IPS-18a (cell line): ENCODE results near the gene C10orf53.

Experiments
- H3K27ac ChIP-seq: one replicate; pipeline ENCODE4 v1.5.1; 2013; ENCODE audit warnings: low read length
- H3K27me3 ChIP-seq: one replicate; pipeline ENCODE4 v1.6.1; 2013; ENCODE audit warnings: mild to moderate bottlenecking, low read length; ENCODE audit not compliant: control insufficient read depth, insufficient read depth
- H3K36me3 ChIP-seq: one replicate; pipeline ENCODE4 v1.6.1; 2013; ENCODE audit warnings: low read depth, low read length; ENCODE audit not compliant: control insufficient read depth
- H3K4me1 ChIP-seq: one replicate; pipeline ENCODE4 v1.6.1; 2013; ENCODE audit warnings: low read depth, low read length; ENCODE audit not compliant: control insufficient read depth
- H3K4me3 ChIP-seq: one replicate; pipeline ENCODE4 v1.5.1; 2013; ENCODE audit warnings: low read length
- H3K9ac ChIP-seq: one replicate; pipeline ENCODE4 v1.6.1; 2013; ENCODE audit warnings: mild to moderate bottlenecking, low read length, moderate library complexity
- H3K9me3 ChIP-seq: one replicate; pipeline ENCODE4 v1.6.1; 2013; ENCODE audit warnings: low read depth, low read length; ENCODE audit not compliant: control insufficient read depth

Gene C10orf53

GRCh38 chr10:49655099-49655498 lies 24.4 kb upstream of the C10orf53 start:
- Histone ChIP-seq H3K27me3 (no peaks in the 10 kb centered on the region), H3K9ac (no peak overlapping the region), H3K27ac (no peak overlapping the region), H3K9me3 (no peaks in the 10 kb centered on the region), H3K4me1 (no peaks in the 10 kb centered on the region), H3K36me3 (no peaks in the 10 kb centered on the region), H3K4me3 (no peak overlapping the region)

GRCh38 chr10:49656845-49657493 lies 22.5 kb upstream of the C10orf53 start:
- Histone ChIP-seq H3K27ac (no peak overlapping the region), H3K36me3 (no peaks in the 10 kb centered on the region), H3K9me3 (no peaks in the 10 kb centered on the region), H3K27me3 (peaks cover 10% of the 10 kb centered on the region), H3K9ac (no peak overlapping the region), H3K4me3 (no peak overlapping the region), H3K4me1 (peaks cover 7% of the 10 kb centered on the region)

- Histone ChIP-seq H3K36me3 (no peaks in the 10 kb centered on the region), H3K4me3 (no peak overlapping the region), H3K9ac (no peak overlapping the region), H3K27me3 (peaks cover 10% of the 10 kb centered on the region), H3K27ac (no peak overlapping the region), H3K9me3 (no peaks in the 10 kb centered on the region), H3K4me1 (peaks cover 7% of the 10 kb centered on the region)
Observed at GRCh38 chr10:49657606-49658005, 21.8 kb upstream of the C10orf53 start.

- H3K27ac ChIP-seq = no peak overlapping the region
- peak overlapping the region; percentile 9 for H3K4me3 ChIP-seq
- peaks cover 7% of the 10 kb centered on the region for H3K4me1 ChIP-seq
- H3K27me3 ChIP-seq = peaks cover 10% of the 10 kb centered on the region
- no peaks in the 10 kb centered on the region for H3K36me3 ChIP-seq
- no peak overlapping the region for H3K9ac ChIP-seq
- no peaks in the 10 kb centered on the region for H3K9me3 ChIP-seq
Observed at GRCh38 chr10:49661140-49661856, 18.2 kb upstream of the C10orf53 start.

- Histone ChIP-seq H3K9me3 (no peaks in the 10 kb centered on the region), H3K36me3 (no peaks in the 10 kb centered on the region), H3K9ac (no peak overlapping the region), H3K27ac (no peak overlapping the region), H3K27me3 (peaks cover 10% of the 10 kb centered on the region), H3K4me1 (peaks cover 7% of the 10 kb centered on the region), H3K4me3 (no peak overlapping the region)
Observed at GRCh38 chr10:49662169-49662830, 17.2 kb upstream of the C10orf53 start.

- peaks cover 7% of the 10 kb centered on the region for H3K4me1 ChIP-seq
- H3K9me3 ChIP-seq = no peaks in the 10 kb centered on the region
- H3K4me3 ChIP-seq = no peak overlapping the region
- H3K36me3 ChIP-seq = no peaks in the 10 kb centered on the region
- H3K9ac ChIP-seq = no peak overlapping the region
- peaks cover 14% of the 10 kb centered on the region for H3K27me3 ChIP-seq
- H3K27ac ChIP-seq = no peak overlapping the region
Observed at GRCh38 chr10:49663596-49663995, 15.9 kb upstream of the C10orf53 start.

GRCh38 chr10:49664006-49664841 lies 15.2 kb upstream of the C10orf53 start:
- no peak overlapping the region for H3K9ac ChIP-seq
- H3K27me3 ChIP-seq = peaks cover 16% of the 10 kb centered on the region
- no peak overlapping the region for H3K4me3 ChIP-seq
- H3K27ac ChIP-seq = no peak overlapping the region
- H3K36me3 ChIP-seq = no peaks in the 10 kb centered on the region
- no peaks in the 10 kb centered on the region for H3K9me3 ChIP-seq
- peaks cover 7% of the 10 kb centered on the region for H3K4me1 ChIP-seq

GRCh38 chr10:49664842-49665355 lies 14.6 kb upstream of the C10orf53 start:
- H3K9ac ChIP-seq = no peak overlapping the region
- H3K36me3 ChIP-seq = no peaks in the 10 kb centered on the region
- H3K27ac ChIP-seq = no peak overlapping the region
- peaks cover 7% of the 10 kb centered on the region for H3K4me1 ChIP-seq
- no peaks in the 10 kb centered on the region for H3K9me3 ChIP-seq
- H3K4me3 ChIP-seq = no peak overlapping the region
- H3K27me3 ChIP-seq = peaks cover 16% of the 10 kb centered on the region

- H3K36me3 ChIP-seq = no peaks in the 10 kb centered on the region
- H3K9ac ChIP-seq = no peak overlapping the region
- H3K9me3 ChIP-seq = no peaks in the 10 kb centered on the region
- H3K4me3 ChIP-seq = no peak overlapping the region
- peaks cover 7% of the 10 kb centered on the region for H3K27me3 ChIP-seq
- H3K4me1 ChIP-seq = peaks cover 5% of the 10 kb centered on the region
- no peak overlapping the region for H3K27ac ChIP-seq
Observed at GRCh38 chr10:49666054-49666615, 13.3 kb upstream of the C10orf53 start.

- Histone ChIP-seq H3K27me3 (peaks cover 6% of the 10 kb centered on the region), H3K27ac (no peak overlapping the region), H3K36me3 (no peaks in the 10 kb centered on the region), H3K4me3 (no peak overlapping the region), H3K9ac (no peak overlapping the region), H3K9me3 (no peaks in the 10 kb centered on the region), H3K4me1 (no peaks in the 10 kb centered on the region)
Observed at GRCh38 chr10:49666685-49667084, 12.8 kb upstream of the C10orf53 start.

- no peak overlapping the region for H3K9ac ChIP-seq
- peaks cover 6% of the 10 kb centered on the region for H3K27me3 ChIP-seq
- H3K4me1 ChIP-seq = no peaks in the 10 kb centered on the region
- no peaks in the 10 kb centered on the region for H3K9me3 ChIP-seq
- no peaks in the 10 kb centered on the region for H3K36me3 ChIP-seq
- no peak overlapping the region for H3K4me3 ChIP-seq
- no peak overlapping the region for H3K27ac ChIP-seq
Observed at GRCh38 chr10:49667991-49668390, 11.5 kb upstream of the C10orf53 start.
